ENCODE measurements around the gene MAGI2.

The MAGI2 gene

DNA sequence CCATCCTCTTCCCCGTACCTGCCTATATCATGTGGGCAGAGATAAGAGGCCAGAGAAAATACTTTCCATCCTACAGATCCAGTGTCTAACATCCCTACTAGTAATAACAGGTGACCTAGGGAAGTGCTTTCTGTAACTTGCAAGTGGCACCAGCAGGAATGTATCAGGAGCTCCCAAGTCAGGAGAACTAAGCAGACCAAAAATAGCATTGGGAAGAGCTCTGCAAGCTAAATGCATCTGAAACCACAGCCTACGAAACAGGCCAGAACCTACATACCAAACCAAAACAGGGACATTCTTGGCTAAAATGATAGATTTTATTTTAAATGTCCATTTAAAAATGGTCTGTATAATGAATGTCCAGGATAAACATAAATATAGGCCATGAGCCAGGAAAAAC is 974.1 kb downstream of the MAGI2 start:
- no peaks in the 10 kb centered on the region for H3K27me3 Mint-ChIP-seq
- no peaks in the 10 kb centered on the region for H3K36me3 Mint-ChIP-seq (ENCODE audit: low read depth)
- H3K27ac Mint-ChIP-seq, result no peak overlapping the region
- no peak overlapping the region for H3K4me3 Mint-ChIP-seq
- H3K4me1 Mint-ChIP-seq, result no peaks in the 10 kb centered on the region
- no peak for DNase-seq
- ATAC-seq, result no peak
- no peaks in the 10 kb centered on the region for H3K9me3 Mint-ChIP-seq

DNA sequence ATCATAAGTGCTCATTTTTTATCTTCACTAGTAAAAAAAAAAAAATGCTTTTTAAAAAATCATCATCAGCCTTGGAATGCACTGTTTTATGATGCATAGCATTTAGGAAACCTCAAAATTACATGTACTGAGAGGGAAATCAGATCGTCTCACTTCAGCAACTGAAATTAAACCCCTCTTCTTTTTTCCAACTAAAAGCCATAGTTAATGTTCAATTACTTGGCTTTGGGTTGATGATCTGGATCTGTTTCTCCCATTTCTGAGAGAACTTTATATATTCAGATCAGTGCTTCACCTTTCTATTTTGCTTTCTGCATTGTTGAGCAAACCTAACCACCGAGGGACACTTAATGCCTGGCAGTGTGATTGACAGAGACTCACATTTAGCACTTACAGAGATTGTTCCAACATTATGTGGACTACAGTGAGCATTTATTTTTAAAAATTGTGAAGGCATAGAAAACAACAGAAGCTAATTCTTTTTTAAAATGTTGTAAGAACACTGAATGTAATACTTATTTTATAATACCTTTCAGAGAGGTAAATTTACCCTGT is 976.5 kb downstream of the MAGI2 start:
- Mint-ChIP-seq H3K36me3 (ENCODE audit: low read depth) (no peaks in the 10 kb centered on the region), H3K4me1 (no peaks in the 10 kb centered on the region), H3K27me3 (no peaks in the 10 kb centered on the region), H3K9me3 (no peaks in the 10 kb centered on the region), H3K4me3 (no peak overlapping the region), H3K27ac (no peak overlapping the region)
- DNase-seq (no peak), ATAC-seq (no peak)

DNA sequence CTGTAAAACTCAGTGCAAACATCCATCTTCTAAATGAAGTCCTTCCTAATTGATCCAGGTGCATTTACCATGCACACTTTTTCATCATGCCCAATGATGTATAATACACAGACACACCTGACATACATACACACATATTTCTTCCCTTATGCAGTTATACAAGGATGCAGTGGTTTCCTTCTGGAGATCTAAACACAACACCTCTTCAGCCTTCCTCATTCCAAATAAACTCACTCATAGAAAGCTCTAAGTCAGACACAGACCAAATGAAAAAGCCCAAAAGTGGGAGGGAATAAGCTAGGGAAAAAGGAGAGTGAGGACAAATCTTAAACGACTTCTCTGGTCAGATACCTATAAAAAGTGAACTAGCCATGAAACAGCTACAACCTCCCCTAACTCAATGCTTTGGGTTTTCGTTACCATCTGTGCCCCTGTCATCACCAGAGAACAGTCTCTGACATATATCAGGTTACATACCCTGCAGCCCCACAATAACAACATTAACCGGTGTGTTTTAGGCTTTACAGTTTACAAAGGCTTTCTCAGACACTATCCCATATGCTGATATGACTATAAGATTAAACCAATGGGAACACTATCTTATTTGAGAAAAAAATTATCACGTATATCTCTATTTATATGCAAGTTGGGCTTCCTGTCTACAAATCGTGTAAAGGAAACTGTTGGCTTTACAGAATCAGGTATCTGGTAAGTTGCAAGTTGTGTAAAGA is 979.7 kb downstream of the MAGI2 start:
- Mint-ChIP-seq H3K36me3 (ENCODE audit: low read depth) (no peaks in the 10 kb centered on the region), H3K27ac (no peak overlapping the region), H3K9me3 (no peaks in the 10 kb centered on the region), H3K4me3 (no peak overlapping the region), H3K4me1 (no peaks in the 10 kb centered on the region), H3K27me3 (peaks cover 2% of the 10 kb centered on the region)
- no peak for ATAC-seq
- DNase-seq, result no peak

DNA sequence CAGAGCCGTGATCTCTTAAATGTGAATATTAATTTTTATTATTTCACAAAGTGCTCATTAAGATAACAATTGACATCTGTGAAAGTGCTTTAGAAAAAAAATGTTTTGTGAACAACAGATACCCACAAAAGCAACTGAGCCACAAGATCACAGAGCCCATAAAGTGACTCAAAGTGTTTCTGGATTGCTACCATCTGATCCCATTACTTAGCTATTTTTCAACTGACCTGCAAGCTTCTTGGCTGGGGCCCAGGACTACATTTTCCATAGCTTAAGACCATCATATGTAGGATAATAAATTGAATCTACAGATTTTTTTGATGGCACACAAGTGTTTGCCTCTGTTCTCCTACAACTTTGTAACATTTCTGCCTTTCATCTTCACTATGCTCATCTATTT is 980.4 kb downstream of the MAGI2 start:
- H3K27me3 Mint-ChIP-seq, result peaks cover 2% of the 10 kb centered on the region
- no peak for DNase-seq
- H3K4me1 Mint-ChIP-seq, result no peaks in the 10 kb centered on the region
- H3K9me3 Mint-ChIP-seq, result no peaks in the 10 kb centered on the region
- H3K4me3 Mint-ChIP-seq, result no peak overlapping the region
- no peak overlapping the region for H3K27ac Mint-ChIP-seq
- no peaks in the 10 kb centered on the region for H3K36me3 Mint-ChIP-seq (ENCODE audit: low read depth)
- no peak for ATAC-seq

DNA sequence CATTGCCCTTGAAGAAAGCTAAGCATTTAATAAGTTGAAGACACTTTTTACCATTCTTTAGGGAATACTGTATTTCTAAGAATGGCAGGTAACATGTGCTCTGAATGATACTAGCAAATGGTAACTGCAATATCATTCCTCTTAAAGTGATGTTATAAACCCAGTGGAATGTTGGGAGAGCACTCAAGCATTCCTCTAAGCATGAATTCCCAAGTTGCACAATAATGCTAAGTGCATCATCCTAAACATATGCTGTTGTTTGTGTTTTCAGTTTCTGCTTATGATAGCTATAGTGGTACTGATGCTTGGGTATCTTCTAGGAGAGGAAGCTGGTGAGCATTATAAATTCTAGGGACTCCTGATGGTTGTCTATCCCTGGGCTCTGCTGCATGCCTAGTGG is 980.9 kb downstream of the MAGI2 start:
- H3K4me1 Mint-ChIP-seq, result no peaks in the 10 kb centered on the region
- H3K4me3 Mint-ChIP-seq, result no peak overlapping the region
- ATAC-seq, result no peak
- no peaks in the 10 kb centered on the region for H3K9me3 Mint-ChIP-seq
- no peaks in the 10 kb centered on the region for H3K36me3 Mint-ChIP-seq (ENCODE audit: low read depth)
- no peak for DNase-seq
- no peak overlapping the region for H3K27ac Mint-ChIP-seq
- peaks cover 2% of the 10 kb centered on the region for H3K27me3 Mint-ChIP-seq

DNA sequence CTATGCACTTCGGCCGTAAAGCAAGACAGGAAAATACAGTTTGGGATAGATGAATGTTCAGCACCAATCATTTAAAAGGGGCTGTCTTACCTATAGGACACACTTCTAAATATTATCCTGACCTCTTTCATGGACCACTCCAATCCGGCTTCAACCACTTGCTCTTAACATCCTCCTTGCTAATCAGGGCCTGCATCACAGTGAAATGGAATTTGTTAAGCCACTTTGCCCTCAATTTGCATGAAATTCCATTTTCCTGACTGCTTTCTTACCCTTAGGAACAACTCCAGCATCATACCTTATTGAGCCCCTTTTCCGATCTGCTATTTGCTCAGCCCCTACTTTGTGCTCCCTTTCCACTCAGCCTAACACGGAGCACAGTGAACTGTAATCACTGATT is 987.6 kb downstream of the MAGI2 start:
- Mint-ChIP-seq H3K27ac (no peak overlapping the region), H3K4me3 (no peak overlapping the region), H3K27me3 (peaks cover 2% of the 10 kb centered on the region), H3K4me1 (no peaks in the 10 kb centered on the region), H3K9me3 (no peaks in the 10 kb centered on the region), H3K36me3 (ENCODE audit: low read depth) (no peaks in the 10 kb centered on the region)
- no peak for ATAC-seq
- no peak for DNase-seq

DNA sequence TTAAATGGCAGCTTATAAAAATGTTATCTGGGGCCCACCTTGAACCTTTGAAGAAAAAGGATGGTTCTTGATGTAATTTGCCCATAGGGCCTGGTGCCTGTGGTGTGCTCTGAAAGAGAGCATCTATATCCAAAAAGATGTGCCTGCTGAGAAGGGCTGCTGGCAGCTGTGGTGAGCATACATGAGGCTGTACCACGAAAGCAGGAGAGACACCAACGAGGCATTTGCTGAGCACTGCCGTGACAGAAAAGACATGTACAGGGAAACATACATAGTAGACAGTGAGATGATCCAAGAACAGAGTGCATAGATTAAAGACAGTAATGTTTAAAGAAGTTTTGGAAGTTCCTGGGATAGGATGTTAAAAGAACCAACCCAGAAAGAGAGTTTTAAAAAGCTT is 990.4 kb downstream of the MAGI2 start:
- no peak for DNase-seq
- no peak overlapping the region for H3K4me3 Mint-ChIP-seq
- no peaks in the 10 kb centered on the region for H3K9me3 Mint-ChIP-seq
- H3K4me1 Mint-ChIP-seq, result no peaks in the 10 kb centered on the region
- H3K27ac Mint-ChIP-seq, result no peak overlapping the region
- no peaks in the 10 kb centered on the region for H3K27me3 Mint-ChIP-seq
- H3K36me3 Mint-ChIP-seq (ENCODE audit: low read depth), result no peaks in the 10 kb centered on the region
- ATAC-seq, result no peak

DNA sequence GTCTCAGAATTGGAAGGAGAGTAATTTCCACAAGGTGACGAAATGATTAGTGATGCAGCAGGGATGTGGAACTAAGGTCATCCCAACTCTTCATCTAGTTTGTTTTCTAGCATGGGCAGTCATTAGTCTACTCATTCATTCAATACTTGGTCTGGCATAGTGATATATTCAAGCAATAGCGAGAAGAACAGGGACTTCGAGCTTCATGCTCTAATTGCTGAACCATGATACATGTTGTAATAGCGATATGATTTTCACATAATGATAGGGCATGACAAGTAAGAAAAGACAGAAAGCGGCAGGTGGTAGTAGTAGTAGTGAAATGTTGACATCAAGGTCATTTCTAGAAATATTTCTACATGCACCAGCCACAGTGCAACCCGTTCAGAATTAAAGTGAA is 1002.8 kb downstream of the MAGI2 start:
- no peaks in the 10 kb centered on the region for H3K4me1 Mint-ChIP-seq
- ATAC-seq (no peak), DNase-seq (no peak)
- H3K9me3 Mint-ChIP-seq, result no peaks in the 10 kb centered on the region
- no peak overlapping the region for H3K27ac Mint-ChIP-seq
- no peak overlapping the region for H3K4me3 Mint-ChIP-seq
- H3K36me3 Mint-ChIP-seq (ENCODE audit: low read depth), result no peaks in the 10 kb centered on the region
- no peaks in the 10 kb centered on the region for H3K27me3 Mint-ChIP-seq

DNA sequence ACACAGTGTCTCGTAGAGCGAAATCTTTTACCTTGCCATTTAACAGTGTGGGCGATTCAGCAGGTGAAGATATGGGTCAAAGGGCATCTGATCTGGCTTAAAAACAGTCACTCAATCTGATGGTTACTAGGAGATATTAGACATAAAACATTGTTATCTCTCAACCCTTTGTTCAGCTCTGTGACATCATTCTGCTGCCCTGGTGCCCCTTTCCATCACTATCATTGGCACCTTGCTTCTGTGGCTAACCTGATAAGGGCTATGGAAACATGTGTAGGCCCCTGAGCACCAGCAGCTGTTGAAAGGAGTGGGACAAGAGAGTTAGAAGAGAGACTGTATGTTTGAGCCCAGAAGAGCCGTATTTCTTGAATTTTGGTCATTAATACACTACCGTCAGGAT is 1004.6 kb downstream of the MAGI2 start:
- DNase-seq, result no peak
- H3K4me1 Mint-ChIP-seq, result no peaks in the 10 kb centered on the region
- H3K4me3 Mint-ChIP-seq, result no peak overlapping the region
- no peaks in the 10 kb centered on the region for H3K9me3 Mint-ChIP-seq
- H3K36me3 Mint-ChIP-seq (ENCODE audit: low read depth), result no peaks in the 10 kb centered on the region
- ATAC-seq, result no peak
- no peaks in the 10 kb centered on the region for H3K27me3 Mint-ChIP-seq
- H3K27ac Mint-ChIP-seq, result no peak overlapping the region

DNA sequence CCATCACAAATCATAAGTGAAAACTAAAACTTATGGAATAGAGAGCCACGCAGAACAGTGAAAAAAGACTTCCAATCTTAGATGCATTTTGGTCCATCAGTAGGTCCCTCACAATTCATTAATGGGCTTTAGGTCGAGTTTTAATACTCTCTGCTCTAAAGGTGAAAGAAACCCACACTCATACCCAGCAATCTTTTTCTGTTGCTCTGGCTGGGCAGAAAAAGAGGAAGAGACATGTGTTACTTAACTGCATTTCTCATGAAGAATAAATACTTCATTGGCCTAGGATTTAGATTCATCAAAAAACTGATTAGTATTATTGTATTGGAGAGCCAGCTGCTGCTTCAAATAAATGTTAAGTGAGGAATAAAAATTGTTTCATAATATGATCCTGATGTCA is 1009.2 kb downstream of the MAGI2 start:
- H3K4me1 Mint-ChIP-seq, result no peaks in the 10 kb centered on the region
- no peaks in the 10 kb centered on the region for H3K27me3 Mint-ChIP-seq
- H3K36me3 Mint-ChIP-seq (ENCODE audit: low read depth), result no peaks in the 10 kb centered on the region
- no peak overlapping the region for H3K4me3 Mint-ChIP-seq
- no peak overlapping the region for H3K27ac Mint-ChIP-seq
- no peaks in the 10 kb centered on the region for H3K9me3 Mint-ChIP-seq
- DNase-seq (no peak), ATAC-seq (no peak)

DNA sequence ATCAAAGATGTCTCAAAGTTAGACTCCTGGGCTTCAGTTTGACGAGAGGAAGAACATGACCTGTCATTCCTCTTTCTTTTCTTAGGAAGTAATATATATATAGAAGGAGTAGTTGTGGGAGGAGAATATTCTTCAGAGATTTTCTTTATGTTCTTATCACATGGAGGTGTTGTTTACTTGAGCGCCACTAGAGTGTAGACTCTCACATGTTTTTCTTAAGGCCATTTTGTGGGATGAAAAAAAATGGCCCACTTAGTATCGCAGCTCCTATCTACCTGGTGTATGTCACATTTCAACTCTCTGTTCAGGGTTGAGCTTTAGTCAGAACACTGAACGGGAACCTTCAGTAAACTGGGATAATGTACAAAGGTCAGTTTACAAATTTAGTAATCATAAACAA is 1009.7 kb downstream of the MAGI2 start:
- no peak for ATAC-seq
- Mint-ChIP-seq H3K36me3 (ENCODE audit: low read depth) (no peaks in the 10 kb centered on the region), H3K4me3 (no peak overlapping the region), H3K27ac (no peak overlapping the region), H3K27me3 (no peaks in the 10 kb centered on the region), H3K9me3 (no peaks in the 10 kb centered on the region), H3K4me1 (no peaks in the 10 kb centered on the region)
- DNase-seq, result no peak

DNA sequence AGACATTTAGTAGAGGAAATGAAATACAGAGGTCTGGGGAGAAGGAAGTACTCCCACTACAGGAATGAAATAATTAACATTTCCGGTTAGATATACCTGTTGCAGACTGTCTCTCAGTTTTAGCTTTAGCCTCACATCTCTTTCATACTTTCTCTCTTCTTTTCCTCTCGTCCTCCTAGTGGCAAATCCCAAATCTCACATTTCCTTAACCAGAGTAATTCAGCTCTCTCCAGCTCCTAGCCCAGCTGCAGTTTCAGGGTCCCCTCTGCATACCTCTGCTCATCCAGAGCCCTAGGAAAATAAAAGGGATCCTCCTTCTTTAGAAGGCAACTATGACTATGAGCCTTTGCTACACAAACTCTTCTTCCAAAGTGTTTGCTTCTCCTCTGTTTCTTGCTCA is 1011.7 kb downstream of the MAGI2 start:
- H3K4me3 Mint-ChIP-seq, result no peak overlapping the region
- no peaks in the 10 kb centered on the region for H3K27me3 Mint-ChIP-seq
- DNase-seq, result no peak
- H3K4me1 Mint-ChIP-seq, result no peaks in the 10 kb centered on the region
- ATAC-seq, result no peak
- no peaks in the 10 kb centered on the region for H3K36me3 Mint-ChIP-seq (ENCODE audit: low read depth)
- H3K27ac Mint-ChIP-seq, result no peak overlapping the region
- H3K9me3 Mint-ChIP-seq, result no peaks in the 10 kb centered on the region

DNA sequence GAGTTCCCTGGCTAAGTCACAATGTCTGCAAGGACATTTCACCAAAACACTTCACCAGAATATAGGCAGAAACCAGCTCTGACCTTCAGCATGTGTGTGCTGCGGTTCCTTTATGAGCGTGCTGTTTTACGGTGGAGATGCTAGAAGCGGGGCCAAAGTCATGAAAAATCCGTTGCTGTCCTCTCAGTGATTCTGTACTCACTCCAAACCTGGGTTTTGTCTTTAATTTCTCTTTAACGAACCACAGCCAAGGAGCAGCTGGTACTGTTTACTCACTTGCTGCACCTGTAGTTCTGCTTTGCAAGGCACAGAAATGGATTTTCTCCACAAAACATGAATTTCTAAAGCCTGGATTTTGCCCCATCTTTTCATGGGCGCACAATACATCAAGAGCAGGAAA is 1015.0 kb downstream of the MAGI2 start:
- Mint-ChIP-seq H3K9me3 (no peaks in the 10 kb centered on the region), H3K27ac (no peak overlapping the region), H3K4me3 (no peak overlapping the region), H3K27me3 (no peaks in the 10 kb centered on the region), H3K36me3 (ENCODE audit: low read depth) (no peaks in the 10 kb centered on the region), H3K4me1 (no peaks in the 10 kb centered on the region)
- no peak for DNase-seq
- no peak for ATAC-seq

DNA sequence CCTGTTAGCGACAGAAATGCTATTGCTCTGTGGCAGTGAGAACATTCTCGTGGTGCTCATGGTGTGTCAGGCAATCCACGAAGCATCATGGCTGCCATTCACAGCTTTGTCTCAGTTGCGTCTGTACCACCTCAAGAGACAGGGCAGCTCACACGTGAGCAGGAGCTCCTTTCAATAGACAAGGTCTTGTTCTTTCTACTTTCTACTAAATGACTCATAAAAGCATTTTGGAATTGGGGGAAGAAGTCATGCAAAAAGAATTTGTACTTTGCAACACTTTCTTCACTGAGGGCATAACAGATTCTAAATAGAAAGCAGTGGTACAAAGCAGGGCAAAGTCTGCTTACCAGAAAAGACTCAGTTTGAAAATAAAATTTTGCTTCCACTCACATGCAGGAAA is 1016.3 kb downstream of the MAGI2 start:
- H3K4me1 Mint-ChIP-seq, result no peaks in the 10 kb centered on the region
- no peak overlapping the region for H3K27ac Mint-ChIP-seq
- no peak overlapping the region for H3K4me3 Mint-ChIP-seq
- no peaks in the 10 kb centered on the region for H3K27me3 Mint-ChIP-seq
- DNase-seq (no peak), ATAC-seq (no peak)
- H3K36me3 Mint-ChIP-seq (ENCODE audit: low read depth), result no peaks in the 10 kb centered on the region
- no peaks in the 10 kb centered on the region for H3K9me3 Mint-ChIP-seq

DNA sequence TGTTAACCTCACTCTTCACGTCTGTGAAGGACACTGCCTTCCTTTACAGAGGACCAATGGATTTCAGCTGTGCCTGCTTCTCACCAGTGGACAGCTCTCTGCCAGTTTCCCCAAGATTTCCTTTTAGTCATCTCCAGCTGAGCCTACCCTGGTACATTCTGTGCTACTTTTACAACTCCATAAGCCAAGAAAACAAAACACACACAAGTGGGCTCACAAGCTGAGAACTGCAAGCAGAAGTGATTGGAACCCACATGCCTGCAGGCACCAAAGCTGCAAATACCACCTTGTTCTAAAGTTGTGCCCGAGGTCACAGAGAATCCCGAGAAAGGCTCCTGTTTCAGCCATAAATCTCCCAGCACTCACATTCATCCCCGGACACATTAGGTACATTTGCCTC is 1018.1 kb downstream of the MAGI2 start:
- H3K4me1 Mint-ChIP-seq, result no peaks in the 10 kb centered on the region
- H3K27me3 Mint-ChIP-seq, result no peaks in the 10 kb centered on the region
- no peak overlapping the region for H3K27ac Mint-ChIP-seq
- no peak for ATAC-seq
- H3K4me3 Mint-ChIP-seq, result no peak overlapping the region
- no peaks in the 10 kb centered on the region for H3K9me3 Mint-ChIP-seq
- no peak for DNase-seq
- no peaks in the 10 kb centered on the region for H3K36me3 Mint-ChIP-seq (ENCODE audit: low read depth)

DNA sequence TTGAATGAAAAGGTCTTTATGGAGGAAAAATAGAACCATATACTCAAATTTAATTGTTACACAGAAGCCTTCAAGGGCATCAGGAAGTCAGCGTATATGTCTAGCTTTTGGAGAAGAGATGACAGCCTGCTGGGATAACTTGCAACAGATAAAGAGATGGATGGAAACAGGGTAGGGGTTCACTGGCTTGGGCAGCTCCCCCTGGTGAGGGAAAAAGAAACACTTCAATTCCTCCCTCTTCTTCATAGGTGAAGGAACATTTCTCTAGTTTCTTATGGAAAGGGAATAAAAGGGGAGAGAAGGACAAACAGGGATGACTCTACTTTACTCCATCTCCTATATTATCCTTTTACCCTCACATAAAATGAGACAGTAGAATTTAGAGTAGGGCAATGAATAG is 1019.2 kb downstream of the MAGI2 start:
- ATAC-seq, result no peak
- no peak overlapping the region for H3K27ac Mint-ChIP-seq
- H3K36me3 Mint-ChIP-seq (ENCODE audit: low read depth), result no peaks in the 10 kb centered on the region
- H3K27me3 Mint-ChIP-seq, result no peaks in the 10 kb centered on the region
- H3K4me1 Mint-ChIP-seq, result no peaks in the 10 kb centered on the region
- no peak overlapping the region for H3K4me3 Mint-ChIP-seq
- no peak for DNase-seq
- H3K9me3 Mint-ChIP-seq, result no peaks in the 10 kb centered on the region

All from activated naive CD8-positive, alpha-beta T cell treated with anti-CD3 and anti-CD28 coated beads, Interleukin-2, amount 50 U/mL, for 24 hours (primary cell).